HepG2 (cell line): ENCODE data around the gene SRSF3.

ENCODE experiments used
- GATAD1 ChIP-seq: IDR thresholded peaks from 2 replicates; pipeline ENCODE4 v1.6.1; 2016; ENCODE audit warnings: missing genetic modification reagents, missing compliant biosample characterization
- HOXA7 ChIP-seq: sonication (generic); formaldehyde crosslinking; IDR thresholded peaks from 2 replicates; pipeline ENCODE4 v1.8.1; 2022; ENCODE audit warnings: mild to moderate bottlenecking, missing genetic modification reagents, moderate library complexity
- KIAA2018 ChIP-seq: sonication (generic); formaldehyde crosslinking; IDR thresholded peaks from 2 replicates; pipeline ENCODE4 v1.5.0; 2020; ENCODE audit warnings: mild to moderate bottlenecking, missing genetic modification reagents, borderline replicate concordance
- PPARG ChIP-seq: conservative IDR thresholded peaks from 2 replicates; pipeline ENCODE4 v1.6.1; 2016; ENCODE audit warnings: missing biosample characterization, missing genetic modification reagents
- SRF ChIP-seq: IDR thresholded peaks from 2 replicates; pipeline ENCODE4 v1.6.1; 2011; ENCODE audit warnings: mild to moderate bottlenecking, low read depth, low read length, moderate library complexity
- TEAD2 ChIP-seq: sonication (generic); formaldehyde crosslinking; IDR thresholded peaks from 2 replicates; pipeline ENCODE4 v1.9.0; 2021; ENCODE audit warnings: missing genetic modification reagents
- THRA ChIP-seq: sonication (generic); formaldehyde crosslinking; IDR thresholded peaks from 2 replicates; pipeline ENCODE4 v1.4.0; 2020; ENCODE audit warnings: missing genetic modification reagents, borderline replicate concordance
- ZNF18 ChIP-seq: sonication (generic); formaldehyde crosslinking; IDR thresholded peaks from 2 replicates; pipeline ENCODE4 v1.8.0; 2022; ENCODE audit warnings: mild to moderate bottlenecking, missing genetic modification reagents; ENCODE audit not compliant: insufficient replicate concordance

- TF ChIP-seq TEAD2 (CRISPR knock-in tag) (no peak), THRA (CRISPR knock-in tag) (no peak), ZNF18 (no peak), PPARG (CRISPR knock-in tag) (no peak), SRF (no peak), KIAA2018 (CRISPR knock-in tag) (no peak), HOXA7 (CRISPR knock-in tag) (no peak), GATAD1 (CRISPR knock-in tag) (no peak)
These were observed 18.0 kb downstream of the SRSF3 start for GRCh38 chr6:36612101-36612625.
